Measurements from ENCODE around the gene B4GALNT4.
"Not testable (repeated sequence)": the region's sequence is repeated elsewhere in the genome, so short reads cannot be mapped to it uniquely, and the experiment has no call there.

The B4GALNT4 gene

GRCh38 chr11:424766-425165, 55.5 kb downstream of the B4GALNT4 start:
- DNase-seq, result not testable (repeated sequence)

- no peak for DNase-seq
These were observed 56.0 kb downstream of the B4GALNT4 start for GRCh38 chr11:425301-425700.

DNA sequence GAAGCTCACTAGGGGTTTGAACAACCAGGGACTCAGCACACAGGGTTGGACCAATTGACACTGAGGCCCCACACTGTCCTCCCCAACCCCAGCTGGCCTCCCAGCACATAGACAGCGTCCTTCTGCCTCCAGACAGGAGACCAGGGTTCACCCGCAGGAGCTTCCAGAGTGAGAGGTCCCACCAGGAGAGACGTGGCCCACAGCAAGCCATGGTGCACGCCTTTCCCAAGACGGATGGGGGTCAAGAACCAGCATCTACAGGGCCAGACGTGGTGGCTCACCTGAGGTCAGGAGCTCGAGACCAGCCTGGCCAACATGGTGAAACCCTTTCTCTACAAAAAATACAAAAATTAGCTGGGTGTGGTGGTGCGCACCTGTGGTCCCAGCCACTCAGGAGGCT, 57.6 kb downstream of the B4GALNT4 start:
- no peak for DNase-seq

DNA sequence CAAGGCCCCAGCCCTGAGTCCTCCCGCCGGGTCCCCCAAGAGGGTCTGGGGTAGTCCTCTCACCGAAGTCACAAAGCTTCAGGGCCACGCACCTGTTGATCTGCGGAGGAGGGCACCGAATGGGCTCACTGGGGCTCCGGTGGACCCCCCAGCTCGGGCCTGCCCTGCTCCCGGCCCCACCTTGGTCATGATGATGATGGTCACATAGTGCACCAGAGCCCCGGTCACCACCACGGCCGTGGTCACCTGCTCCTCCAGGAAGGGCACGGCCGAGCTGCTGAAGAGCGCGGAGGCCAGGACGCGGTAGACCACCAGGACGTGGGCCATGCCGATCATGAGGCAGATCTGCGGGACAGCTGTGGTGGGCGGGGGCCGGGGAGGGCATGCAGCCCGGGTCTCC, 59.0 kb downstream of the B4GALNT4 start:
- DNase-seq, result no peak

DNA sequence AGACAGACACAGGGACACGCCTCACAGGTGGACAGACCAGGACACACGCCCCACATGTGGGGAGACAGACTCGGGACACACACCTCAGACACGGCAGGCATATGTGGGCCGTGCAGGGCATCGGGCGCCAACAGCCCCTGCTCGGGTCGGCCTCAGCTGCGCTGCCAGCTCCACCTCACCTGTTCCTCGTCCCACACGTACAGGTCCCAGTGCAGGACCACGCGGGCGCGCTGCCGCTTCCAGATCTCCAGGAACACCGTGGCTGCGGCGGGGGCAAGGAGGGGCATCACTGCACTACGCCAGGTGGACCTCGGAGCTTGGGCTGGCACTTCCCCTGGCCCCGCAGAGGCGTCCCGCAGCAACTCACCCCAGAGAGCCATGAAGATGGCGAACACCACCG, 60.1 kb downstream of the B4GALNT4 start:
- DNase-seq, result no peak

- DNase-seq, result no peak
These were observed 60.7 kb downstream of the B4GALNT4 start for GRCh38 chr11:429931-430456.
